ENCODE measurements around the gene PTPN9.
"Not testable (repeated sequence)": the region's sequence is repeated elsewhere in the genome, so short reads cannot be mapped to it uniquely, and the experiment has no call there.

Gene PTPN9

DNA sequence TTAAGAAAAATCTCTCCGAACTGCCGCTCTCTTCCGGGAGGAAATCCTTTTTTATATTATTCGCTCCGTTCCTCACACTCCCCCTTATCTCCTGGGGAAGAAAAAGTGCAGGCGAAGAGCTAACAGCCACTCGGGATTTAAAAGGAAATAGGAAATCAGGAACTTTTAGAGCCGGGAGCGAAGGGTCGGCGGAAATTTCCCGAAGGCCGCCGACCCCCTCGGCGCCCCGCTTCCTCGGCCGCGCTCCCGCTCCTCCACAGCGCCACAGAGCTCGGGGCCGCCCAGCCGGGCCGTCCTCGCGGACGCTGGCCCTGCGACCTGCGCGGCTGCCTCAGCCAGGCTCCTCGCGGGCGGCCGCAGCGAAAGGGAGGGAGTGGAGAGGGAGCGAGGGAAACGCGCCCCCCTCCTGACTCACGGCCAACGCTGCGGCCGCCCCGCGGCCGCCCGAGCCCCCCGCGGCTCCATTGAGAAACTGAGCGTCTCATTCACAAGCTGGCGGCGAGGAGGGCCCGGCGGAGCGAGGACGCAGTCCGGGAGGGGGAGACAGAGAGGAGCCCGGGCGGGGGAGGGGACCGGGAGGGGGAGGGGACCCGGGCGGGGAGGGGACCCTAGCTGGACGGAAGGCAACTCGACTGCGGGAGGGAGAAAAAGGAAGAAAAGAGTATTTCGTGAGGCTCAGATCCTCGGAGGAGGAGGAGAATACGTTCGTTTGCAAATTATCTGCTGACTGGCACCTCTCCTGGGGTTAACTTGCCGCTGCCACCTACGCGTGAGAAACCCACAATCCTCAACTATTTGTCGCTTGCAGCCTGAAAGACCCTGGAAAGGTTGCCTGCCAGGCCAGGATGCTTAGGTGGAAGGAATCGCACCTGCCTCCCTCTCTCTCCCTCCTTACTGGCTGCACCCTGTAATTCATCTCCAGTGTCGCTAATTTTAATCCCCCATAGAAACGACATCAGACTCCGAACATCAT, at the start of gene PTPN9:
PTPN9 (minus strand) TSS at position 368 of the 973 bp plus-strand sequence. CDS start 539 bp downstream, outside the sequence.
- DNase-seq, result peak; percentile 22

DNA sequence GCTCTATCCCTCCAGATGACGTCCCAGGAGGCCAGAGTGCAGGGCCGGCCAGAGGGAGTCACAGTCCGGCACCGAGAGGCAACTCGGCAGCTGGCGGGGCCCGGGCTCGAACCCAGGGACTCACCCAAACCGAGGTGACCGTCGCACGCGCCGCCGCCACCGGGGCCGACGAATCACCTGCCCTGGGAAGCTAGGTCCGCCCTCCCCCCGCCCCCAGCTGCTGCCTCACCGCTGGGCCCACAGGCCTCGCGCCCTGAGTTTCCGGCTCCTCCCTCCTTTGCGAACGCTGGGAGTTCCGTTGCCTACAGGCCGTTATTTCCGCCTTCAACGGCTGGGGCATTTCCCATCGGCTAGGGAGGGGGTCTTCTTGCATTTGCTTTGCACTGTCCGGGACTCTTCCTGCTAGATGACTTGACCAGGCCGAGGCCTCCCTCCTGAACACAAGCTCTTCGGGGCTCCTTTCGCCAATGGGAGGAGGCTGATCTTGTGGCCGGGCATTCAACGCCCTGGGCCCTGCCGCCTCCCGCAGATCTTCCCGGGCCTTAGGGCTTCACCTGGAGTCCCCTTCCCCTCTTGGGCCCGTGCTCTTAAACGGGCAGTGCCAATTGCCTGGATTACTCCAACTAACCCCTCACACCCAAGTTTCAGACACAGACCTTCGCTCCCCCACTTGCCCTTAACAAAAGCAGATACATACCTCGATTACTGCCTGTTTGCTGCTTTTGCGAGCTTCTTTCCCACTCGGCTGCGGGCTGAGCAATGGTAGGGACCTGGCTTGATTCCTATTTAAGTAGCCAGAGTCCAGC, 46.6 kb upstream of the PTPN9 start, which contains the start of gene SNUPN:
SNUPN (minus strand) TSS at position 184 of the 806 bp plus-strand sequence. CDS start 4,674 bp downstream, outside the sequence.
- peak; percentile 78 for DNase-seq

- no peak for DNase-seq
These were observed 43.4 kb upstream of the PTPN9 start for GRCh38 chr15:75622505-75622904.

GRCh38 chr15:75620841-75621391, 41.8 kb upstream of the PTPN9 start:
- DNase-seq, result no peak

DNA sequence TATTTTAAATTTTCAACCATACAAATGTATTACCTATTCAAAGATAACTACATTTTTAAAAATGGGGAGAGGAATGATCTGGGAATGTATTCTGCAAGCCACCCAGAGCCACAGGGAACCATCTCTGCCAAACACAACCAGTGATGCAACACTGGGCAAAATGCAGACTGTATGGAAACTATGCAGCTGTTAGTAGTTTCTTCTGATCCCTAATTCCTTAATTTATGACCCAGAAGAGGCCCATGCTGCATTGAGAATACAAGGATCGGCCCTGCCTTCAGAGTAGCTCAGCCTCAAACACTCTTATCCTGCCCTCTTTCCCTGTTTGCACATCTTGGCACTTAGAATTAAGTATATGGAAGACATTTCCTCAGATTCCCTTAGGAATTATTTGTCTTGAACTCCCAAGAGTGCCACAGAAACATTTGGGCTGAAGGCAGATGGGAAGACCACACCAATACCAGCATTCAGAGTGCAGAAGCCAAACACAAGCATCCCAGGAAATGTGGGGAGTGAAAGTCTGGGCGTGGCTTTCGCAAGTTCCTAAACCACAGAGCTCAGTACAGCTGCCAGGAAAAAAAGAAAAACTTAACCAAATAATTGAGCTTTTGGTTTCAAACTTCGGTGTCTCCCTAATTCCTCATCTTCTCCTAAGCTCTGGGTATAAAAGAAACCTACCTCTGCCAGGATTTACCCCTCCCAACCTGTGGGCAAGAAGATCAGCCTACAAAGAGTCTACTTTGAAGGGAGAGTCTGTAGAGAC, 41.1 kb upstream of the PTPN9 start:
- DNase-seq, result no peak

GRCh38 chr15:75616766-75617165, 37.7 kb upstream of the PTPN9 start:
- no peak for DNase-seq

DNA sequence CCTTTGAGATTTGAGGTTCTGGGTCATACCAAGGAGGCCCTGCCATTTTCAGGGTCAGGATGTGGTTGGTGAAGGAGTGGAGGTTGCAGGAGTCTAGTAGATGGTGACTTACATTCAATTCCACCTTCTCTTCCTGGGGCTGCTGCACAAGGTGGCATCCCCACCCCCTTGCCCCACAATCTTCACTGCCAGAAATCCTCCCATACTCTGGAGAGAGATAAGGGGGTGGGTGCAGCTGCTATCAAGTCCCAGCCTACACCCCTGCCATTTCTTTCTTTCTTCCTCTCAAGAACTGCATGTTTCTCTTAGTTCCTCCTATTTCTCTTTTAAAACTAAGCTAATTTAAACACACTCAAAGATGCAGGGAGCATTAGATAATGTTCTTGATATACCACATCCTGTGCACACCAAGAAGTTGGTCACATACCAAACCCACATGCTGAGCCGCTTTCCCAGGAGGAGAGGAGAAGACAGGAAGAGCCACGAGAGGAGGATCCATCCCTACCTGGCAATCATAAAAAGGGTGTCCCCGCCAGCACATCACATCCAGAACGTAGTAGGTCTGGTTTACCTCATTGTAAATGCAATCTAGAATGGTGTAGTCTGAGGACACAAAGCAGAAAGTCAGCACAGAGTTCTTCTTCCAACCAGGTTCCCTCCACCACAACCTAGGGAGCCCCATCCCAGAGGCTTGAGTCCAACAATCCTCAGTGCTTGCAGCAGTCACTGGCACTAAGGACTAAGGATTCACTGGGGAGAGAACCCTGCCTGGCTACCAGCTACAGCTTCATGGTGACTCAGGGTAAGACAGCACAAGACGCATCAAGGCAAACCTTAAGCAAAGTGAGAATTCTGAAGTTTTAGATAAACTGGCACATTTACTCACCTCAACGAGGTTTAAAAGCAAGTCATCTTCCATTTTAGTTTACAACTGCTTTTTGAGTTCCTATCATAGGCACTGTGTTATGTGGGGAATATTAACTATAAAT, 27.9 kb upstream of the PTPN9 start:
- no peak for DNase-seq

DNA sequence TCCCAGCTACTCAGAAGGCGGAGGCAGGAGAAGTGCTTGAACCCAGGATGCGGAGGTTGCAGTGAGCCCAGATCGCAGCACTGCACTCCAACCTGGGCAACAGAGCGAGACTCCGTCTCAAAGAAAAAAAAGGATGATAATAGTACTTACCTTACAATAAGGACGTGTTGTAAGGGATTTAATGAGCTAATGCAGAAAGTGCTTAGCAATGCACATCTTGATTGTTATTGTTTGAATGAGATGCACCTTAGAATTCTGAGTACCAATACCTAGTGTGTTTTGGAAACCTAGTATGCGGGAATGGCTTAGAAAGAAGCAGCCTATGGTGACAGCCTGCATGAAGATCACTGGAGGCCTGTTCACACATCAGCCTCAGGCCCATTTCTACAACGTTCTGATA, 26.9 kb upstream of the PTPN9 start:
- DNase-seq, result no peak

DNA sequence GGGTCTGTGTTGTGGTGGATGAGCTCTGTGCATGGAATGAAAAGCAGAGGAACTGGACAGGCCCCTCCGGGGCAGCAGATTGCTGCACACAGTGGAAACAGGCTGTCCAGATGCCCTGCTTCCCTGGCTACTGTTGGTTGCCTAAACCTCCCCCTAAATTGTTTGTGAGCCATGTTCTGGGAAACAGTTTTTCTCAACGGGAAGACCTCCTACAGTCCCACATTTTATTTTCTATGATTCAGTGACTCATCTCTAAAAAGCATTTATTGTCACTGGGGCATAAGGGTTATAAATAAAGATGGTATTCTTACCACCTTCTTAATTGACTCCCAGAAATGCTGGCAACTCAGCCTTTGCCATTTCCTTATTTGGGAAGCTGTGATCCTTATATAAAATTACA, 20.3 kb upstream of the PTPN9 start:
- no peak for DNase-seq

DNA sequence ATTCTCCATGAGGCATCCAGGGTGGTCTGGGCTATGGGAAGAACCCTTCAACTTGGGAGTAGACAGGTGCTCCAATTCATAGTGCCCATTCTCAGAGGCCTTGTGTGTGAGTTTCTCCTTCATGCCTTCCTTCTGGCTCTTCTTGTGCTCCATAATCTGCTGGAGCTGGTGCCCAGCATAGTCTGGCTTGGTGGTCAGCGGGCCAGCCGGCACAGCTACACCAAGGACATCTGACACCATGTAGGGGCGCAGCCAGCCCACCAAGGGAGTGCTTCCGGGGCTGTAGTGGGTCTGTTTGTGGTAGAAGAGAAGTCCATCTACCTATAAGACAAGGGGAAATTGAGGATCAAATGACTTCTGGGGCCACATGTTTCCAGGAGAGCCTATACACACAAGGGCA, 19.2 kb upstream of the PTPN9 start:
- no peak for DNase-seq

- no peak for DNase-seq
These were observed 18.7 kb upstream of the PTPN9 start for GRCh38 chr15:75597667-75598341.

DNA sequence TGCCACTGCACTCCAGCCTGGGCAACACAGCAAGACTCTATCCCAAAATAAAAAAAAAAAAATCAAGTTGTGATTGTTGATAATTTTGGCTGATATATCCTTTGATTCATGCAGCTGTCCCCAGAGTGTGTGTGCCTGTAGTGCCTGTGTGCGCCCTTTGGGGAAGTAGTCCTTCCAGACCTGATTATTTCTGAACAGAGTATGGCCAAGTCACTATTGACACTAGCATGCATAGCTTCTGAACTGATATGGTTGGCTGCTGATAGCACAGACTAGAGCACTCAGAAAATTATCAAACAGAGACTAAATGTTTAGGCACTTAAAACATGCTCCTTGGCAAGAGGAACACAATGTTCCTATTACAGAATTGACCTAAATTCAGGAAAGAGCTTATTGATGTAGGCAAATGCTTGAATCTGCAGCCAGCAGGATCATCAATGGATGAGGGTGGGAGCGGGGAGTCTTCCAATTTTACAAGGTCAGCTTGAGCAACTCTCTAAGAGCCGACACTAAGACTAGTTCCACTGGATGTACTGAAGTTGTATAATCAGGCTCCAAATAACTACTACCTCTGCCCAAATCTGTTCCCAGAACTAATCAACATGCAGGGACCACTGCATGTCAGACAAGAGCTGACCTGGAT, 17.7 kb upstream of the PTPN9 start:
- no peak for DNase-seq

DNA sequence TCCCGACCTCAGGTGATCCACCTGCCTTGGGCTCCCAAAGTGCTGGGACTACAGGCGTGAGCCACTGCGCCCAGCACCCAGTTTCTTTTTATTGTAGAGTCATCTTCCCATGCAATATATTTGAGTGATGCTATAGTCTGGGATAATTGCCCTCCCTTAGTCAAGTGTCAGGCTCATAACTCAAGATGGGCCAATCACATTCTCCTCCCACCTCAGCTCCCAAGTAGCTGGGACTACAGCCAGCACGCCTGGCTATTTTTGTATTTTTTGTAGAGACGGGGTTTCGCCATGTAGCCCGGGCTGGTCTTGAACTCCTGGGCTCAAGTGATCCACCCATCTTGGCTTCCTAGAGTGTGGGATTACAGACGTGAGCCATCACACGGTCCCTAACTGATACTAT, 15.2 kb upstream of the PTPN9 start:
- no peak for DNase-seq

DNA sequence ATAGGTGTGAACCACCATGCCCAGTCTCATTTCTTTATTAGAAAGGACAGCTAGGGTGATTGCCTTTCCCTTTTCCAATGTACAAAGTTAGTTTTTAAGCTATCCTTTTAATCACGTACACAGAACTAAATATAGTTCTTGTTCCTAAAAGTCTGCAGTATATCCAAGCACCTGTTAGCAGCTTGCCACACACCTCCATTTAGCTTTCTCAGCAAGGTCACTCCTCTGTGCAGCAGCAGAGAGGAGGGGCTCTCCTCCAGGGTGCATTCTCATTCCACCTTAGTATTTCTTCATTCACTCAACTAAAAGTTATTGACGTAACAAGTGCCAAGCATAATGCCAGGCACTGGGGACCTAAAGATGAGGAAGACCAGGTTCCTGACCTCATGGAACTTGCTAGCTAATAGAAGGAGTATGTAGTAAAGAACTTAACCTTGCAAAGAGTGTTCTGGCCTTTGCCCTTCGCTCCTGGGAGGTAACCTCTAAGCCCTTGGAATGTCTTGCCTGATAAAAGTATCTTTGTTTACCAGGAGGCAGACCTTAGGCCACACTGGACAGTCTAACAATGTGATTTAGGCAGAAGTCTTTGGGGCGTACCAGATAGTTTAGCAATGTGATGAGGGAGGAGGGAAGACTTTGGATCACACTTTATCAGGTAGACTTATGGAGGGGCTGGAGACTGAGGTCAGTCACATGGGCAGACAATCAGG, 12.7 kb upstream of the PTPN9 start:
- DNase-seq, result no peak

DNA sequence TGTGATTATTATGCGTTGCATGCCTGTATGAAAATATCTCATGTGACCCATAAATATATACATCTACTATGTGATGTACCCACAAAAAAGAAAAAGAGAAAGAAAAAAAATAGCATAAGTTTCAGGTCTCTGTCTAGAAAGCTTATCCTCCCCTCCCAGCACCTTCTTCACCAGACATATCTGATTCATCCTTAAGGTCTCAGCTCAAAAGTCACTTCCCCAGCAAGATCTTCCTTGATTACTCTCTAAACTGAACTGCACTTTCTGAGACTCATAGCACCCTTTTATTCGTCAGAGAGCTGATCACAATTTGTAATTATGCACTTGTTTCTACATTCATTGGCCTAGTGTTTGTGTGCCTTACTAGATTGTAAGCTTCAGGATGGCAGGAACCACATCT, 11.1 kb upstream of the PTPN9 start:
- no peak for DNase-seq

DNA sequence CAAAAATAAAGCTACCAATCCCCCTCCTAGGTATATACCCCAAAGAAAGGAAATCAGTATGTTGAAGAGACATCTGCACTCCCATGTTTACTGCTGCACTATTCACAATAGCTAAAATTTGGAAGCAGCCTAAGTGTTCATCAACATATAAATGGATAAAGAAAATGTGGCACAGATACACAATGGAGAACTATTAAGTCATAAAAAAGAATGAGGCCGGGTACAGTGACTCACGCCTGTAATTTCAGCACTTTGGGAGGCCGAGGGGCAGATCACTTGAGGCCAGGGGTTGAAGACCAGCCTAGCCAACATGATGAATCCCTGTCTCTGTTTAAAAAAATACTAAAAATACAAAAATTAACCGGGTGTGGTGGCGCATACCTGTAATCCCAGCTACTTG, 10.0 kb upstream of the PTPN9 start:
- DNase-seq, result no peak

DNA sequence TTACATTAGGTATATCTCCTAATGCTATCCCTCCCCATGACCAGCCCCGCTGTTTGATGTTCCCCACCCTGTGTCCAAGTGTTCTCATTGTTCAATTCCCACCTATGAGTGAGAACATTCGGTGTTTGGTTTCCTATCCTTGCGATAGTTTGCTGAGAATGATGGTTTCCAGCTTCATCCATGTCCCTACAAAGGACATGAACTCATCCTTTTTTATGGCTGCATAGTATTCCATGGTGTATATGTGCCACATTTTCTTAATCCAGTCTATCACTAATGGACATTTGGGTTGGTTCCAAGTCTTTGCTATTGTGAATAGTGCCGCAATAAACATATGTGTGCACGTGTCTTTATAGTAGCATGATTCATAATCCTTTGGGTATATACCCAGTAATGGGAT, 7.3 kb upstream of the PTPN9 start:
- not testable (repeated sequence) for DNase-seq

DNA sequence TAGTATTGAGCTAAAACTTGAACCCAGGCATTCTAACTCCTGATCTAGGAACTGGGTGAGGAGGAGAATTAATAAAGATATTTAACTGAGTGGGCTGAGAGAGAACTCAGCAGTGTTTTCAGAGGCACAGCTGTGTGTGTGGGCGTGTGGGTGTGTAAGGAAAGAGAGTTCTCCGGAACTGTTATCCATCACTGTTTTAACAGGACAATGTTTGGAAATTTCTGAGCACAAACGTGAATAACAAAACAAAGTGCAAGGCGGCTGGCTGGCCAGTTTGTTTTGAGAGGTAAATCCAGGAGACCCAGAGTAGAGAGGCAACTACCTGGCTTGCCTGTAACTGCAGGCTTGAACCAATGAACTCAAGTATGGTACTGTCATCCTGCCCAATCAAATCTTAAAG, 5.0 kb upstream of the PTPN9 start:
- DNase-seq, result no peak

DNA sequence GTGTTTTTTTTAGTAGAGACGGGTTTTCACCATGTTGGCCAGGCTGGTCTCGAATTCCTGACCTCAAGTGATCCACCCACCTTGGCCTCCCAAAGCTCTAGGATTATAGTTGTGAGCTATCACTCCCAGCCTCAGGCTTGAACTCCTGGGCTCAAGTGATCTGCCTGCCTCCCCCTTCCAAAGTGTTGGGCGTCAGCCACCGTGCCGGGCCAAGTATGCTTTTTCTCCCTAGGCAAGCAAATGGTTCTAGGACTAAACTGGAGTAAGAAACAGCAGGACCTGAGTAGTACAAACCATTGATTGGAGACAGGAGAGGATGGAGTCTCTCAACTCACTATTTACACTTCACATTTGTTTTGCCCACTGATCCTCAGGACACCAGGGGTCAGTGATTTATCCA, 4.6 kb upstream of the PTPN9 start:
- DNase-seq, result no peak

DNA sequence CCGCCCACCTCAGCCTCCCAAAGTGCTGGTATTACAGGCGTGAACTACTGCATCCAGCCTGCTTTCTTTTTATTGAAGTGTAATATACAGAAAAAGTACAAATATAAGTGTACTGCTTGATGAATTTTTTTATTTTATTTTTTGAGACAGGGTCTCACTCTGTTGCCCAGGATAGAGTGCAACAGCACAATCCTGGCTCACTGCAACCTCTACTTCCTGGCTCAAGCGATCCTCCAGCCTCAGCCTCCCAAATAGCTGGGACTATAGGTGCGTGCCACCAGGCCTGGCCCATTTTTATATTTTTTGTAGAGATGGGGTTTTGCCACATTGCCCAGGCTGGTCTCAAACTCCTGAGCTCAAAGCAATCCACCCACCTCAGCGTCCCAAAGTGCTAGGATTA, 3.8 kb upstream of the PTPN9 start:
- not testable (repeated sequence) for DNase-seq

All from NCI-H1694 (cell line).